Measurements from ENCODE around the gene BTBD18.

Gene BTBD18

DNA sequence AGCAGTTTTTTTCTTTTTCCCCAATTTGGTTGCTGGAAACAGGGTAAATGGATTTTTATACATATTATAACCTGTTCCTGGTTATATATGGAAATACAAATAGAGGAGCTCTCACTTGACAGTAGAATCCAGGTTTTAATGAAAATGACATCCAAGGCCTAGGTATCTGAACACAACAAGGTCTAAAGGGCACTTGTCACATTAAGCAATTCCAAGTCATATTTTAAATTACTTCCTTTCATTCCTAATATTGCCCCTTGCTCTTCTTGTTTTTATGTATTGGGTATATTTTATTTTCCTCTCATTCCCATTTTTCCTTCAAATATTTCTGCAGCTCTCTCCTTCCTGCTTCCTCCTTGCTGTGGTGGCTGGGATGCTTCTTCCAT lies 37.1 kb upstream of the BTBD18 start:
- Histone ChIP-seq H3K27ac (ENCODE audit: low read depth, low read length) (no peak overlapping the region), H3K27me3 (ENCODE audit: control insufficient read depth in 1 of 2, insufficient read depth in 2 of 2, low read length in 2 of 2) (no peaks in the 10 kb centered on the region), H3K4me3 (ENCODE audit: low read depth in 1 of 2, low read length in 2 of 2) (peak overlapping the region in 1 of 2 donors; percentile 13), H3K9ac (ENCODE audit: low read depth in 1 of 2, low read length in 2 of 2) (no peak overlapping the region), H3K36me3 (ENCODE audit: control insufficient read depth in 1 of 2, insufficient read depth in 2 of 2, low read length in 2 of 2) (peaks cover 4 to 16% of the 10 kb centered on the region in 2 donors), H3K9me3 (ENCODE audit: control insufficient read depth in 1 of 2, low read length in 2 of 2) (no peaks in the 10 kb centered on the region), H3K4me1 (ENCODE audit: control insufficient read depth in 1 of 2, insufficient read depth in 2 of 2, low read length in 2 of 2) (peaks cover 73 to 86% of the 10 kb centered on the region in 2 donors)

DNA sequence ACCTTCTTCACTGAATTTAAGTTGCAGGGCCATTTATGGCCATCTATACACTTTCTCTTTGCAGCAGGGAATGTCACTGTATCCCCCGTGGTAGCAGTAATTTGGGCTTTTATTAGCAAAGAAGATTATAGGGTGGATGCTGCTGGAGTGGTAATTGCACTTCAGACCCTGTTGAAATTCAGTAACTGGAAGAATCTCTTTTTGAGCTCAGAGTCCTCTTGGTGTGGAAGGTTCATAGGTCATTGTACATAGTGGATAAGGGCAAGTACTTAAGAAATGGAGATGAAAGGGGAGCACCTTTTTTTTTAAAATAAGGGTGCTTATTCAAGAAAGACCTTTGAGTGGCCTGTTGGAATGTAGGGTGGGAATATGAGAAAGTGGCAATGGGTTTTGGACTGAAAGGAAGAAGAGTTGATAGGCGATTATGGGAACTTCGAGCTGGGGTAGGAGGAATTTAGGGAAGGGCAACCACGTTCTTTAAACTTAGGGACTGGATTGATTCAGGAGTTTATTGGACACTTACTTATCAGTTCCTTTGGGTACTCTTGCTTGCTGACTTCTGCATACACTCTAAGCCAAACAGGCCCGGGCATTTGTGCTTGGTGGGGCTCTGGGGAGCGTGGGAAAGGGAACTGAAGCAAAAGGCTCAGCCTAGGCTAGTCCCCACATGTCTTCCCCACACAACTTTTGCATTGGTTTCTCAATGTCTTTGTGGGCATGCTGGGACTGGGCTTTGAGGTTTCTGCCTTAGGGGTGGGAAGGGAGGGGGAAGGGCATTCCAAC lies 36.5 kb upstream of the BTBD18 start:
- Histone ChIP-seq H3K4me1 (ENCODE audit: control insufficient read depth in 1 of 2, insufficient read depth in 2 of 2, low read length in 2 of 2) (peaks cover 70 to 82% of the 10 kb centered on the region in 2 donors), H3K9me3 (ENCODE audit: control insufficient read depth in 1 of 2, low read length in 2 of 2) (no peaks in the 10 kb centered on the region), H3K36me3 (ENCODE audit: control insufficient read depth in 1 of 2, insufficient read depth in 2 of 2, low read length in 2 of 2) (peaks cover 4 to 12% of the 10 kb centered on the region in 2 donors), H3K27ac (ENCODE audit: low read depth, low read length) (no peak overlapping the region), H3K4me3 (ENCODE audit: low read depth in 1 of 2, low read length in 2 of 2) (peak overlapping the region; percentile 16 to 40), H3K9ac (ENCODE audit: low read depth in 1 of 2, low read length in 2 of 2) (no peak overlapping the region), H3K27me3 (ENCODE audit: control insufficient read depth in 1 of 2, insufficient read depth in 2 of 2, low read length in 2 of 2) (no peaks in the 10 kb centered on the region)

DNA sequence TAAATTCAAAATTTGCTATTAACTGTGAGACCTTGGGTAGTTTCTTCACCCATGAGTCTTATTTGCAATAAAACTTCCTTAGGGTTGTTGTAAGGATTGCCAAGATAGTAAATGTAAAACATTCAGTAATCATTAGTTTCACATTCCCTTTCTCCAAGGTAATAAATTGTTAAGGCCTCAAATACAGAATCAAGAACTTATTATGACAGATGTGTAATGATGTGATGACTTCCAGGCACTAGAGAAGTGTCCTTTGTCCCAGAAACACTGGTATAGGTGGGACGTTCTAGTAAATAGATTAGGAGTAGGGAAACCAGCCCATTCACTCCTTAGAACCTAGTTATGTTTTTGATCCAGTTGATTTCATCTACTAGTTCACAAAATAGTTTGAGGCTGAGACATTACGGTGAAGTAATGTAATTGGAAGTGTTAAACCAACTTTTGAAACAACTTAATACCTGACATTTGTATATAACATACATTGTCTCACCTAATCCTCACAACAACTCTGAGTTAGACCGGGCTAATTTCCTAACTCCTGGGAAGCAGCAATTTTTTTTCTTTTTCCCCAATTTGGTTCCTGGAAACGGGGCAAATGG lies 35.5 kb upstream of the BTBD18 start:
- H3K4me3 ChIP-seq (ENCODE audit: low read depth in 1 of 2, low read length in 2 of 2) = peak overlapping the region in 1 of 2 donors; percentile 37
- peak overlapping the region; percentile 46 for H3K27ac ChIP-seq (ENCODE audit: low read depth, low read length)
- peaks cover 4 to 11% of the 10 kb centered on the region in 2 donors for H3K36me3 ChIP-seq (ENCODE audit: control insufficient read depth in 1 of 2, insufficient read depth in 2 of 2, low read length in 2 of 2)
- no peaks in the 10 kb centered on the region for H3K27me3 ChIP-seq (ENCODE audit: control insufficient read depth in 1 of 2, insufficient read depth in 2 of 2, low read length in 2 of 2)
- H3K4me1 ChIP-seq (ENCODE audit: control insufficient read depth in 1 of 2, insufficient read depth in 2 of 2, low read length in 2 of 2) = peaks cover 72 to 80% of the 10 kb centered on the region in 2 donors
- peak overlapping the region in 1 of 2 donors; percentile 3 for H3K9ac ChIP-seq (ENCODE audit: low read depth in 1 of 2, low read length in 2 of 2)
- H3K9me3 ChIP-seq (ENCODE audit: control insufficient read depth in 1 of 2, low read length in 2 of 2) = no peaks in the 10 kb centered on the region

GRCh38 chr11:57786436-57786835 lies 34.8 kb upstream of the BTBD18 start:
- Histone ChIP-seq H3K4me3 (ENCODE audit: low read depth in 1 of 2, low read length in 2 of 2) (peak overlapping the region in 1 of 2 donors; percentile 37), H3K27me3 (ENCODE audit: control insufficient read depth in 1 of 2, insufficient read depth in 2 of 2, low read length in 2 of 2) (no peaks in the 10 kb centered on the region), H3K9me3 (ENCODE audit: control insufficient read depth in 1 of 2, low read length in 2 of 2) (no peaks in the 10 kb centered on the region), H3K9ac (ENCODE audit: low read depth in 1 of 2, low read length in 2 of 2) (peak overlapping the region in 1 of 2 donors; percentile 3), H3K36me3 (ENCODE audit: control insufficient read depth in 1 of 2, insufficient read depth in 2 of 2, low read length in 2 of 2) (peaks cover under 1 to 4% of the 10 kb centered on the region in 2 donors), H3K4me1 (ENCODE audit: control insufficient read depth in 1 of 2, insufficient read depth in 2 of 2, low read length in 2 of 2) (peaks cover 70 to 80% of the 10 kb centered on the region in 2 donors), H3K27ac (ENCODE audit: low read depth, low read length) (peak overlapping the region; percentile 46)

DNA sequence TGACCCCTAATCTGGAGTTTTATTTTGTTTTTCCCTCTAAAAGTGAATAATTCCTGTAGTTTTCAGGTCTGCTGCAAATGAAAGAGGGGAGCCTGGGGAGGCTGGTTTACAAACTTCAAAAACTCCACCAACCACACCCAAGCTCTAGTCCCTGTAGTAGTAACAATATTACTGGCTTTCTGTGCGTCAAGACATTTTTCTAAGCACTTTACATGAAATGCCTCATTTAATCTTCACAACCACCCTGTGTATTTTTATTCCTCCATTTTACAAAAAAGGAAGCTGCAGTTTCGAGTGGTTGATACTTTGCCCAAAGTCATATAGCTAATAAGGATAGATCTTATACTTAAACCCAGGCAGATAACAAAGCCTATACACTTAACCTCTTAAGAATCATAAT lies 33.5 kb upstream of the BTBD18 start:
- Histone ChIP-seq H3K27ac (ENCODE audit: low read depth, low read length) (no peak overlapping the region), H3K4me1 (ENCODE audit: control insufficient read depth in 1 of 2, insufficient read depth in 2 of 2, low read length in 2 of 2) (peaks cover 72 to 84% of the 10 kb centered on the region in 2 donors)

GRCh38 chr11:57781529-57781943 lies 29.9 kb upstream of the BTBD18 start:
- H3K4me3 ChIP-seq (ENCODE audit: low read depth in 1 of 2, low read length in 2 of 2) = peak overlapping the region in 1 of 2 donors; percentile 14
- peaks cover 80 to 86% of the 10 kb centered on the region in 2 donors for H3K4me1 ChIP-seq (ENCODE audit: control insufficient read depth in 1 of 2, insufficient read depth in 2 of 2, low read length in 2 of 2)
- no peaks in the 10 kb centered on the region for H3K27me3 ChIP-seq (ENCODE audit: control insufficient read depth in 1 of 2, insufficient read depth in 2 of 2, low read length in 2 of 2)
- H3K9me3 ChIP-seq (ENCODE audit: control insufficient read depth in 1 of 2, low read length in 2 of 2) = no peaks in the 10 kb centered on the region
- H3K9ac ChIP-seq (ENCODE audit: low read depth in 1 of 2, low read length in 2 of 2) = peak overlapping the region; percentile 38 to 57
- H3K36me3 ChIP-seq (ENCODE audit: control insufficient read depth in 1 of 2, insufficient read depth in 2 of 2, low read length in 2 of 2) = no peaks in the 10 kb centered on the region
- peak overlapping the region; percentile 88 for H3K27ac ChIP-seq (ENCODE audit: low read depth, low read length)

More for the DNA sequence above, 33.5 kb upstream of the BTBD18 start:
- Histone ChIP-seq H3K4me3 (ENCODE audit: low read depth in 1 of 2, low read length in 2 of 2) (peak overlapping the region in 1 of 2 donors; percentile 11), H3K9me3 (ENCODE audit: control insufficient read depth in 1 of 2, low read length in 2 of 2) (no peaks in the 10 kb centered on the region), H3K27me3 (ENCODE audit: control insufficient read depth in 1 of 2, insufficient read depth in 2 of 2, low read length in 2 of 2) (no peaks in the 10 kb centered on the region), H3K9ac (ENCODE audit: low read depth in 1 of 2, low read length in 2 of 2) (no peak overlapping the region), H3K36me3 (ENCODE audit: control insufficient read depth in 1 of 2, insufficient read depth in 2 of 2, low read length in 2 of 2) (no peaks in the 10 kb centered on the region)

DNA sequence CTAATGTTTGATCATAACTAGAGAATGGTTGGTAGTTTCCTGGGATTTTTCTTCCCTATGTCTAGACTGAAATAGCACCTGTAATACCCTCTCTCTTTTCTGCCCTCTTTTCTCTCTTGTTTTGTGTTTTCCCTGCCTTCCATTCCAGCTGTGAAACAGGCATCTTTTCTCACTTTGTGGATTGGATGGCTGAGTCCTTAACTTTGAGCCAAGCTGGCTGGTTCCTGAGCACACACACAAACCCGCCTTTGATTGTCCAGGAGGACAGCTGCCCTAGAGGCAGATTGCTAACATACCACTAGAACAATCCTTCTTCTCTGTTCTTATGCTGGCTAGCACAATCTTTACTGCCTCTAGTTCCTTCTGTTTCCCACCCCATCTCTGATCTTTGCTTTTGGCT lies 27.7 kb upstream of the BTBD18 start:
- H3K36me3 ChIP-seq (ENCODE audit: control insufficient read depth in 1 of 2, insufficient read depth in 2 of 2, low read length in 2 of 2) = no peaks in the 10 kb centered on the region
- no peaks in the 10 kb centered on the region for H3K27me3 ChIP-seq (ENCODE audit: control insufficient read depth in 1 of 2, insufficient read depth in 2 of 2, low read length in 2 of 2)
- H3K4me3 ChIP-seq (ENCODE audit: low read depth in 1 of 2, low read length in 2 of 2) = peak overlapping the region; percentile 57 to 63
- H3K27ac ChIP-seq (ENCODE audit: low read depth, low read length) = peak overlapping the region; percentile 96
- H3K4me1 ChIP-seq (ENCODE audit: control insufficient read depth in 1 of 2, insufficient read depth in 2 of 2, low read length in 2 of 2) = peaks cover 86 to 89% of the 10 kb centered on the region in 2 donors
- peak overlapping the region; percentile 45 to 81 for H3K9ac ChIP-seq (ENCODE audit: low read depth in 1 of 2, low read length in 2 of 2)
- no peaks in the 10 kb centered on the region for H3K9me3 ChIP-seq (ENCODE audit: control insufficient read depth in 1 of 2, low read length in 2 of 2)

DNA sequence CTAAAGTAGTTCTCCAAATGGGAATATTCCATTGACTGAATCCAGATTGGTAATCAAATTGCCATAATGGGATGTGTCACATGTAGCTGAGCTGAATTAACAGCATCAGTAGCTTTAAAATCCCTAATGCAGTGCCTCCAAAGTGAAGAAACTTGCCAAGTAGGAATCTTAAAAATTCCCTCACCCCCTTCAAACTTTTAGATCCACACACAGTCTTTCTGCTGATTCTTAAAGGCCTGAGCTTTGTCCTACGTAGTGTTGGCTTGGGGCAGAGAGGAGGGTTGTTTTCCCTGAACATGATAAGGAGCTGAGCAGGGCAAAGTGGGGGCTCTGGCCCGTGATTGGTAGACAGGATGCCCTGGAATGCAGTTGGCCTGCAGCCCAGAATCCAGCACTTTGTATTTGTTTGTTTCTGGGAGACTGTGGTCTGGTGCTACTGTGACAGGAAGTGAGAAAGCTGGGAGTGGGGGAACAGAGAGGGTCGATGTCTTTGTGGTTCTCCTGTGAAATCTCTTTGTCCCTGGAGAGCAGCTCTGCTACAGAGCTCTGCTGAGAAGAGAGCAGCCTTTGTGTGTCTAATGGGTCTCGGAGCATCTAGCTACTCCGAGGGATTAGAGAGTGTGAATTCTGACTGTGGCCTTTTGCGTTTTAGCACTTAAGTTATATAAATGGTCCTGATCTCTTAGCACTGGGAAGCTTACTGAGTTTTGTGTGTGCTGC lies 26.9 kb upstream of the BTBD18 start:
- no peaks in the 10 kb centered on the region for H3K27me3 ChIP-seq (ENCODE audit: control insufficient read depth in 1 of 2, insufficient read depth in 2 of 2, low read length in 2 of 2)
- H3K36me3 ChIP-seq (ENCODE audit: control insufficient read depth in 1 of 2, insufficient read depth in 2 of 2, low read length in 2 of 2) = no peaks in the 10 kb centered on the region
- peaks cover 82 to 84% of the 10 kb centered on the region in 2 donors for H3K4me1 ChIP-seq (ENCODE audit: control insufficient read depth in 1 of 2, insufficient read depth in 2 of 2, low read length in 2 of 2)
- no peaks in the 10 kb centered on the region for H3K9me3 ChIP-seq (ENCODE audit: control insufficient read depth in 1 of 2, low read length in 2 of 2)
- H3K4me3 ChIP-seq (ENCODE audit: low read depth in 1 of 2, low read length in 2 of 2) = peak overlapping the region; percentile 57 to 63
- peak overlapping the region; percentile 45 to 81 for H3K9ac ChIP-seq (ENCODE audit: low read depth in 1 of 2, low read length in 2 of 2)
- peak overlapping the region; percentile 96 for H3K27ac ChIP-seq (ENCODE audit: low read depth, low read length)

- Histone ChIP-seq H3K9ac (ENCODE audit: low read depth in 1 of 2, low read length in 2 of 2) (peak overlapping the region; percentile 45 to 81), H3K4me3 (ENCODE audit: low read depth in 1 of 2, low read length in 2 of 2) (peak overlapping the region; percentile 57 to 63)
Observed at GRCh38 chr11:57777969-57778317, 26.3 kb upstream of the BTBD18 start.

More at GRCh38 chr11:57777969-57778317, 26.3 kb upstream of the BTBD18 start:
- peak overlapping the region; percentile 96 for H3K27ac ChIP-seq (ENCODE audit: low read depth, low read length)
- no peaks in the 10 kb centered on the region for H3K9me3 ChIP-seq (ENCODE audit: control insufficient read depth in 1 of 2, low read length in 2 of 2)
- H3K36me3 ChIP-seq (ENCODE audit: control insufficient read depth in 1 of 2, insufficient read depth in 2 of 2, low read length in 2 of 2) = no peaks in the 10 kb centered on the region
- peaks cover 81 to 85% of the 10 kb centered on the region in 2 donors for H3K4me1 ChIP-seq (ENCODE audit: control insufficient read depth in 1 of 2, insufficient read depth in 2 of 2, low read length in 2 of 2)
- H3K27me3 ChIP-seq (ENCODE audit: control insufficient read depth in 1 of 2, insufficient read depth in 2 of 2, low read length in 2 of 2) = no peaks in the 10 kb centered on the region
